ENCODE results near the gene GAA. TPM values are rescaled to one million over a fixed set of nuclear protein-coding genes. Genes with fewer than 3 reads are reported as not detected.

Gene GAA
- total RNA-seq, 1 experiment from 2014 or later: 7.5 TPM

GRCh38 chr17:80080081-80080480 lies 21.3 kb upstream of the GAA start:
- no peak overlapping the region for H3K27ac ChIP-seq (ENCODE audit: low read depth, low read length, poor library complexity, severe bottlenecking)
- H3K27me3 ChIP-seq (replicated peaks; ENCODE audit: insufficient read depth, low read depth, low read length, poor library complexity): no peaks in the 10 kb centered on the region
- ChIA-PET CTCF (no interaction called here), POLR2A (ENCODE audit: low non-redundant PET) (no interaction called here)
- no peaks in the 10 kb centered on the region for H3K9me3 ChIP-seq (ENCODE audit: low read depth, low read length, poor library complexity, severe bottlenecking)
- no TSS peak for BruUV-seq (replicated peaks)
- intact Hi-C loops (cut with micrococcal nuclease; ENCODE audit: unreplicated experiment): loop anchor here (5.0 kb wide), 1 partner anchor 282 kb away; no protein-coding TSS in a partner anchor
- no peaks in the 10 kb centered on the region for H3K36me3 ChIP-seq (ENCODE audit: insufficient read depth, low read length, poor library complexity, severe bottlenecking)
- TF ChIP-seq CTCF (conservative IDR thresholded peaks at IDR 0.05; ENCODE audit: low read depth, low read length): no peak
- TF ChIP-seq EZH2 (IDR thresholded peaks at IDR 0.05; ENCODE audit: borderline replicate concordance, low read depth, low read length, poor library complexity, severe bottlenecking): no peak
- H3K4me1 ChIP-seq (ENCODE audit: insufficient read depth, low read length, poor library complexity, severe bottlenecking): no peaks in the 10 kb centered on the region
- H3K4me3 ChIP-seq (ENCODE audit: low read depth, low read length, poor library complexity, severe bottlenecking): no peak overlapping the region
- DNase-seq (ENCODE audit: low spot score): no peak

GRCh38 chr17:80081596-80081995 lies 19.8 kb upstream of the GAA start:
- intact Hi-C loops (cut with micrococcal nuclease; ENCODE audit: unreplicated experiment): loop anchor here (5.0 kb wide), 1 partner anchor 281 kb away; no protein-coding TSS in a partner anchor
- BruUV-seq (replicated peaks): no TSS peak

GRCh38 chr17:80082403-80083135 lies 18.8 kb upstream of the GAA start:
- POLR2A ChIA-PET (ENCODE audit: low non-redundant PET): no interaction called here
- Histone ChIP-seq H3K36me3 (ENCODE audit: insufficient read depth, low read length, poor library complexity, severe bottlenecking) (no peaks in the 10 kb centered on the region), H3K9me3 (ENCODE audit: low read depth, low read length, poor library complexity, severe bottlenecking) (no peaks in the 10 kb centered on the region), H3K4me3 (ENCODE audit: low read depth, low read length, poor library complexity, severe bottlenecking) (peak overlapping the region; percentile 27), H3K4me1 (ENCODE audit: insufficient read depth, low read length, poor library complexity, severe bottlenecking) (no peaks in the 10 kb centered on the region), H3K27ac (ENCODE audit: low read depth, low read length, poor library complexity, severe bottlenecking) (no peak overlapping the region), H3K27me3 (replicated peaks; ENCODE audit: insufficient read depth, low read depth, low read length, poor library complexity) (no peaks in the 10 kb centered on the region)
- BruUV-seq (replicated peaks): no TSS peak
- intact Hi-C loops (cut with micrococcal nuclease; ENCODE audit: unreplicated experiment): loop anchor here (5.0 kb wide), 1 partner anchor 280 kb away; no protein-coding TSS in a partner anchor
- CTCF ChIA-PET: interaction anchor here (0.6 to 2.1 kb wide), 5 partner anchors 19 to 293 kb away, joined by 3 to 5 read pairs (median 3); partner anchors contain the start of gene GAA
- peak; percentile 84 for DNase-seq (ENCODE audit: low spot score)
- no peak for TF ChIP-seq EZH2 (IDR thresholded peaks at IDR 0.05; ENCODE audit: borderline replicate concordance, low read depth, low read length, poor library complexity, severe bottlenecking)
- peak; percentile 88 for TF ChIP-seq CTCF (conservative IDR thresholded peaks at IDR 0.05; ENCODE audit: low read depth, low read length)

More at GRCh38 chr17:80081596-80081995, 19.8 kb upstream of the GAA start:
- Histone ChIP-seq H3K4me1 (ENCODE audit: insufficient read depth, low read length, poor library complexity, severe bottlenecking) (no peaks in the 10 kb centered on the region), H3K9me3 (ENCODE audit: low read depth, low read length, poor library complexity, severe bottlenecking) (no peaks in the 10 kb centered on the region), H3K36me3 (ENCODE audit: insufficient read depth, low read length, poor library complexity, severe bottlenecking) (no peaks in the 10 kb centered on the region), H3K27ac (ENCODE audit: low read depth, low read length, poor library complexity, severe bottlenecking) (no peak overlapping the region), H3K4me3 (ENCODE audit: low read depth, low read length, poor library complexity, severe bottlenecking) (no peak overlapping the region), H3K27me3 (replicated peaks; ENCODE audit: insufficient read depth, low read depth, low read length, poor library complexity) (no peaks in the 10 kb centered on the region)
- TF ChIP-seq CTCF (conservative IDR thresholded peaks at IDR 0.05; ENCODE audit: low read depth, low read length) (no peak), EZH2 (IDR thresholded peaks at IDR 0.05; ENCODE audit: borderline replicate concordance, low read depth, low read length, poor library complexity, severe bottlenecking) (no peak)
- no peak for DNase-seq (ENCODE audit: low spot score)
- ChIA-PET CTCF (no interaction called here), POLR2A (ENCODE audit: low non-redundant PET) (no interaction called here)

Measured in A673 (cell line).